ENCODE measurements around the gene CROCC2.

Gene CROCC2

DNA sequence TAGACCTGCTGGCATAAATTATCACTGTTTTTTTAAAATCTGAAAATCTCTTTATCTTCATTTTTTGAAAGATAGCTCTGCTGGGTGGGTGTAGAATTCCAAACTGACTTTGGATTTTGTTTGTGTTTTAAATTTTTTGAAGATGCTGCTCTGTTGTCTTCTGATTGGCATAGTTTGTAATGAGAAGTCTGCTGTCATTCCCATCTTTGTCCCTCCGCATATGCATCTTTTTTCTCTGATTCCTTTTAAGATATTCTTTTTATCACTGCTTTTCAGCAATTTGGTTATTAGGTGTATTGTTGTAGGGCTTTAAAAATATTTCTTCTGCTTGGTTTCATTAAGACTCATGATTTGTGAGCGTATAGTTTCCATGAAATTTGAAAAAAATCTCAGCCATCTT lies 99.4 kb downstream of the CROCC2 start:
- DNase-seq, result no peak

DNA sequence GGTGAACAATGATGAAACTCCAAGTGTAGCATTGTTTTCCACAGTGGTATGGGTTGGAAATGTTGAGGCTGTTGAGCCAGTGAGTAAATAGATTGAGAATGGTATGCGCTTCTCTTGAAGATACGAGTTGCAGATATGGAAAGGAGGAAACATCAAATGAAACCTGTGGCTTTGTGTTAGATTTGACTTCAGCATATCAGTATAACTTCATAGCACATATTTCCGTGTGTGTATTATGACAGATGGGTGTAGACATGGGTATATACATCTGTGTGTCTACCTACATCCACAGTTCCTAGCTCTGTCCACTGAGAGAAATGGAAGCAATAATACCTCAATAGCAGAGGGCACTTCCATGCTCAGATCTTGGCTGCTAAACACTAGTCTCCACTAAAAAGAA lies 100.3 kb downstream of the CROCC2 start:
- DNase-seq, result no peak

DNA sequence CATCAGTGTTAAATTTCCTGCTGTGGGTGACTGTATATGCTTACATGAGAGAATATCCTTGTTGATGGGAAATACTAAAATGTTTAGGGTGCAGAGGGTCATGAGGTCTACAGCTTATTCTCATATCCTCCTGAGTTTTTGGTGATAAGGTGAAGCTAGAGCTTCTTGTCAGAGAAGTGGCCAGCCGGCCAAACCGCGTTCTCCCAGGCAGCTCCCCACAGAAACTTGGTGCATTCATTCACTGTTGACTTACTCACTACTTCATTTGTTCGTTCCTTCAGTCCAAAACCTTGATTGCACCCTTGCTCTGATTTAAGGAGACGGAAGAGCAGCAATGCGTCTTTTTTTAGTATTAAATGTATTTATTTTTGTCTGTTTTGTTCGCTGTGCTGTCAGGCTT lies 101.0 kb downstream of the CROCC2 start:
- DNase-seq, result no peak

DNA sequence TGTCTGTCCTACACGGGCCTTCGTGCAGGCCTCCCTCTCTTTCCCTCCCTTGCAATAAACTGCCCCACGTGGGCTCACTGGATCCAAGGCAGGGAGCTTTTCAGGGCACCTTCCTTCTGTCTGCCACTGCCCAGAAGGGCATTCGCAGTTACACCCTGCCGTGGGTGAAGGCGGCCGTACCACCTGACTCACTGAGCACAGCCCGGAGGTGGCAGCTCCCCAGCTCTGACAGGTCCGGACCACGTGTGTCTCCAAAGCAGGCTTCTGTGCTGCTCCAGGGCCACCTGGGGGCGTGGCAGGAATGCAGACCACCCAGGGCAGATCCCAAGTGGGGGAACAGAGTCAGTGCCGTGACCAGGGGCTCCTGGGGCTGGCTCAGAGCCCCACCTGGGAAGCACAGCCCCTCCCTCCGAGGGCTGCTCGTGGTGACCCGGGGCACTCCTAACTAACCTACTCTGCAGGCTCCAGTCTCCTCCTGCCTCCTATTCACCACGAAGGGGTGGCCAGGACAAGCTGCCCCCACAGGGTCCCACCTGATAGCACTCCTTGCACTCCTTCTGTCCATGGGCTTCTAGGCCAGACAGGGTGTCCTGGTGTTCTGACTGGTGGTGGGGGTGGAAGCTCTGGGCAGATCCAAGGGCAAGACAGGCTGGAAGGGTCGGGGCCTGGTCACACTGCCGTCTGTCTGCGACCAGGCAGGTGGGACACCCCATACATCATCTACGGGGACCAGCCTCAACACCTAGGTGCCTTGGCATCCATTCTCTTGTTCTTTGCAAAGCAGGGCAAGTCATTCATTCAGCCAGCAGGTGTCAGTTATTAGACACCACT lies 102.0 kb downstream of the CROCC2 start:
- DNase-seq, result no peak

DNA sequence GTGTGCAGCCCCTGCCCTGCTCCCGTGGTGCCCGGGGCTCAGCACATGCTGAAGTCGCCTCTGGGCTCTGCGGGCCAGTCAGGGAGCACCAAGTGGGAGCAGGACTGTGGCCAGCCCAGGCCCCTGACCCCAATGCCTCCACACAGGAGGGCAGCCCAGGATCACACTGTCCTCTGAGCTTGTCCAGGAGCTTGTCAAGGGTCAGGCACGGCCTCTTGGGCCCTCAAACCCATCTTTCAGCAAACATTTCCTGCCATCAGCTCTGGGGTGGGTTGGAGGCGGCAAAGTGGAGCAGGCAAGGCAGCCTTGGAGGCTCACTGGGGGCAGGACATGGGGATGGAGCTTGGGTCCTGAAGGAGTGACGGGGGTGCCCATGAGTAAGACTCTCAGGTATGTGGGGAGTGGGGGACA lies 102.6 kb downstream of the CROCC2 start:
- no peak for DNase-seq

DNA sequence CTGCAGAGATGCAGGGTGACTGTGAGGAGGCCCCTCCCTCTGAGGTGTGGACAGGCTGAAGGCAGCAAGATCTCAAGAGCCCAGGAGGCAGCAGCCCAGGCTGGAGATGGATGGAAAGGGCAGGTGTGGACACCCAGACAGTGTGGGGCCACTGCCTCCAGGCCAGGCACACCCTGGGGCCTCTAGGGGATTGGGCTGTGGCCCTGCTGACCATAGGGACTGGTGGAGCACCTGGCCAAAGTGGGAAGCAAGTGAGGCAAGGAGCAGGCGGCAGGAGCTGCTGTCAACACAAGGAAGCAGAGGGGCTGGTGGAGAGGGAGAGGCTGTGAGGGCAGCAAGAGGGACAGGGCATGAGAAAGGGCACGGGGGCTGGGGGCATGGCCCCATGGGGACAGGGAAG lies 103.1 kb downstream of the CROCC2 start:
- DNase-seq, result no peak

DNA sequence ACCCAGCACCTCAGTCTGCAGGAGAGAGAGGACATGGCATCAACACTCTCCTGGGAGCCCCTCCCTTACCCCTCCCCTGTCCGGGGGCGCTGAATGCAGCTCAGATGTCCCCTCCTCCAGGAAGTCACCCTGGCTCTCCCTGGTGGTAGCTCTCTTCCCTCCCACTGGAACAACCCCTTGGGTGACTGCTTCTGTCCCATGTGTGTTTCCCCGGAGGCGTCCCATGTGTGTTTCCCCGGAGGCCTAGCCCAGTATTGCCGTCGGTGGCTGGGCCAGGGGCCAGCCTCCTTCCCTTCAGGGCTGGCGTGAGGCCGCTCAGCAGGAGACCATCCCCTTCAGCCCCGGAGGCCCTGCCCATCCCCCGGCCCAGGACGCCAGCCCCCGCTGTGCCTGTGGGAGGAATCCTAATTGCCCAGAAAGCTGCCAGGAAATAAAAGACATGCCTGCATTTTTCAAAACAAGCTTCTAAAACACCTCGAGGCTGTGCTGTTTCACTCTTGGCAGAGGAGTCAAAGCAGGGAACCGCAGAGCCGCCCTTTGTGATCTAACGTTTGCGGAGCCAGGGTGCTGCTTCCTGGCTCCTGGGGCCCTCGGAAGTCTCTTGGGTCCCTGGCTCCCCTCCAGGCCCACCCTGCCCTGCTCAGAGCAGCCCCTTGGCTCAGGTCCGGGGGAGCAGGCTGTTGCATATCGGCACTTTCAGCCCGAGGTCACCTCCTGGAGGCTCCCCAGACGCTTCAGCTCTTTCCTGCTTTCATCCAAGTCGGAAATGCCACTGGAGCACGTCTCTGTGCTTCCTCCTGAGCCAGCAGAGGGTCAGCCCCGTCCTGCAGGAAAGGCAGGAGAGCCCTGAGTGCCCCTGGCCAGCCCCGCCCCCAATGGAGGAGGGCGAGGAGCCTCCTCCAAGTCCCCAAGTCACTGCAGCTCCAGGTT lies 103.7 kb downstream of the CROCC2 start:
- no peak for DNase-seq

DNA sequence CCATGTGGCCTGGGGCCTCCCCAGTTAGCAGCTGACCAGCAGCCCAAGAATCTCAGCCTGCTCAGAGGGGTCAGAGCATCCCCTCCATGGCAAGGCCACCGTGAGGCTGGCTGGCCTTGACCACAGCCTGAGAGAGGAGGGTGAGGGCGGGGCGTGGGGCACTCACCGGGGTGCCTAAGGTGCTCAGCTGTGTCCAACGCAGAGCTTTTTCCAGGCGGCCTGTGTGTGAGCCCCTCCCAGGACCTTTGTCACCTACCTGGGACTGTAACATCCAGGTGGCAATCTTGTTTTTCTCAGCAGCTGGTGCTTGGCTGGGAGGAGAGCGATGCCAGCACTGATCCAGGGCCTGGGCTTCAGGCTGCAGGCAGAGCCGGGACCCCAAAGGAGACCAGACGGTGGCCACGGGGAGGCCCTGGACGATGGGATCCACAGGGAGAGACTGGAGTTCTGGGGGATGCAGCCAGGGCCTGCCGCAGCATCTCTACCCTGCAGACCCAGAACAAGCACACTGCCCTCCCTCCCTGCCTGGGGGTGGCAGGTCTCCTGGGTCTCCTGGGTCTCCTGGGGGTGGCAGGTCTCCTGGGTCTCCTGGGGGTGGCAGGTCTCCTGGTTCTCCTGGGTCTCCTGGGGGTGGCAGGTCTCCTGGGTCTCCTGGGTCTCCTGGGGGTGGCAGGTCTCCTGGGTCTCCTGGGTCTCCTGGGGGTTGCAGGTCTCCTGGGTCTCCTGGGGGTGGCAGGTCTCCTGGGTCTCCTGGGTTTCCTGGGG lies 104.6 kb downstream of the CROCC2 start:
- DNase-seq, result no peak

DNA sequence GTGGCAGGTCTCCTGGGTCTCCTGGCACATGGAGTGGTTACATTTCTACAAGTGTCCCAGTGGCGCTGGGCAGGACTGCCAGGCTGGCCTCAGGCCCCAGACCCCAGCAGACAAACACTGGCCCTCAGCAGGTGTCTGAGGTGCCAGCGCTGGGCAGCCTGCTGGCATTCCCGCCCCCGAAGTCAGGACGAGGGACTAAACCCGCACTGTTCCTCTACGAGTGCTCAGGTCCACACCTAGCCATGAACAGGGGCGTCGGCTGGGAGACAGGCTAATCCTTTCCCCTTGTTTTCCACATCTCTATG lies 105.1 kb downstream of the CROCC2 start:
- DNase-seq, result no peak

DNA sequence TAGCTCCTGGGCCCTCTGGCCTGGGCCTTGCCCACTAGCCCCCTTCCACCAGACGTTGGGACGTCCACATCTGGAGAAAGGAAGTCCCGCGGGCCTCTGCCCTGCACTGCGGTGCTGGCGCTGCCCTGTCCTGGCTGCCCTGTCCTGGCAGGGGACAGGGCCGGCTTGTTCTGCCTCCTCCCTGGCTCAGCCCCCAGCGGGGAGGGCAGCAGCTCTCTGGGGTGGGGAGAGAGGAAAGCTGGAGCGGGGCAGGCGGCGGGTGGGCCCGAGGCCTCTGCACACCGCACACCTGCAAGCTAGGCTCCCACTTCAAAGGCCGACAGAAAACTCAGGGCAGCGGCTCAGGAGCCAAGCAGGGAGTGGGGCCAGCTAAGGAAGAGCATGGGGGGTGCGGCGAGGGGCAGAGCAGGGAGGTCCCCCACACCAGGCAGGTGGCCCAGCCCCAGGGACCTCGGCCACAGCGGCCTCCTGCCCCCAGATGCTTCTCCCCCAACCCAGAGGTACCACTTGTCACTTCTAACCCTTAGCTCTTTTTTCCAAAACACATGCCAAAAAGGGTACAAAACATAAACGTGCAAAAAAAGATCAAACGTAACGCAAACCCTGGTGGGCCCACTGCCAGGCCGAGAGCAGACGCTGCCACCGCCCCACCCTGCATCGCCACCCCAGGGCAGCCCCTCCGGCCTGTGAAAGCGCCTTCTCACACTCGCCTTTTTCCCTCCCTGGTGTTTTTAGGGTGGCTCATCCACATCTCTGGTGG lies 105.8 kb downstream of the CROCC2 start:
- DNase-seq, result no peak

DNA sequence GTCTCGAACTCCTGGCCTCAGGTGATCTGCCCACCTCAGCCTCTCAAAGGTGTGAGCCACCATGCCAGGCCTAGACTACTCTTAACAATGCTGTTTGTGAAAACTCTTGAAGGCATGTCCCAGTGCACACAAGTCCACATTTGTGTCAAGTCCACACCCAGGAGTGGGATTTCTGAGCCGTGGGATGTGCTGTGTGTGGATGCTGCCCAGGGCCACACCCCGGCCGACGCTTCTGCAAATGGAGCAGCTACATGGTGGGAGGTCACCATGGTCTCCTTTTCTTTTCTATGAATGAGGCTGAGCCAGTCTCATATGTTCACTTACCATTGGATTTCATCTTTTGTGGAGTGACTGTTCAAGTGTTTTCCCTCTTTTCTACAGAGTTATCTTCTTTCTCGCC lies 108.1 kb downstream of the CROCC2 start:
- DNase-seq, result no peak

DNA sequence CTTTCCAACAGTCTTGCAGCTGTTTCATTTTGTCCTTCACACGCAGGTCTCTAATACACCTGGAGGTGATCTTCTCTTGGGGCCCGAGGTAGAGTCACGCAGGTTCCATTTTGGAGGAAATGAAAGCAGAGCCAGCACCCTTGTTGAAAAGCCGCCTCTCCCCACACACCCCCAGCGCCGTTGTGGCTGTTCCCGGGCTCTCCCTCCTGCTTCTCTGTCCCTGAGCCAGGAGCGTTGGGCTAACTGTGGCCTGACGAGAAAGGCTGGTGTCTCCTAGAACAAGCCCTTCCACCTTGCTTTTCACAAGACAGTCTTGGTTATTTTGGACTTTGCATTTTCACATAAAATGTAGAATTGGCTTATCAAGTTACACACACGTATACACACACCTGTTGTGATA lies 108.6 kb downstream of the CROCC2 start:
- DNase-seq, result no peak

DNA sequence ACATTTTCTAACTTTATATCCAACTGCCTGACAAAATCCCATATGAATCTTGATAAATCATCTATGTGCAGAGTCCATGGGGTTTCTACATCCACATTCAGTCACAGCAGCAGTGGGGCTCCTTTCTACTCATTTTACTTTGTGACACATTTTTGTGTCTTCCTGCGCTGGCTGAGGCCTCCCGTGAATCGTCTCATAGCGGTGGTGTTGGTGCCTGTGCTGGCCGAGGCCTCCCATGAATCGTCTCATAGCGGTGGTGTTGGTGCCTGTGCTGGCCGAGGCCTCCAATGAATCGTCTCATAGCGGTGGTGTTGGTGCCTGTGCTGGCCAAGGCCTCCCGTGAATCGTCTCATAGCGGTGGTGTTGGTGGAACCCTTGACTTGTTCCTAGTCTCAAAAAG lies 109.3 kb downstream of the CROCC2 start:
- DNase-seq, result no peak

DNA sequence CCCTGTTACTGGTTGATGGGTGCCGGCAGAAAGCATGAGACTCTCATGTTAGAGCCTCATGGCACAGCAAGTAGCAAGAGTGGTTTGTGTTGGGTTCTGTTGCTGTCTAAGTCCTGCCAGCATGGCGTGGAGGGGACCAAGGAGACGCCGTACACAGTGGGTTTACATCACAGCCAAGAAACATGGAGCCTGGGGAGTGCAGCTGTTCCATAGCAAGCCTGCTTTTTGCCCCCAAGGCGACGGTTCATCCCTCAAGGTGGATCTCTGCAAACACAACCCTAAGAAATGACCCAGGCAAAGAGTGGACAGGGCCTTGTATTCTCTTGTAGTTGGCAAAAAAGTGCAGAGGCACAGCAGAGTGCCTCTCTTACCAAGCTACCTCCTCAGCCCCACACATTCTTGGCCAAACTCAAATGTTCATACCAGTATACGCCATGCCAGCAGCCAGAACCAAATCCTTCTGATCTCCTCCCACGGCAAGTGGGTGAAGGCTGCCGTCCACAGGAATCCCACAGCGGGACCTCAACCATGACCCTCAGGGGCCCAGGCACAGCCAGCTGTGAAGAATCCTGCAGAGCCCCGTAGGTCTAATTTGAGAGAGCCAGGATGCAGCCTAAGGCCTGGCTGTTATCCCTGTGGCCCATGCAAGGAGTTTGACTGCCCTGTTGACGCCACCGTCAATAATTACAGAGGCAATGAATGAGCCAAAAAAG lies 111.2 kb downstream of the CROCC2 start:
- DNase-seq, result no peak

DNA sequence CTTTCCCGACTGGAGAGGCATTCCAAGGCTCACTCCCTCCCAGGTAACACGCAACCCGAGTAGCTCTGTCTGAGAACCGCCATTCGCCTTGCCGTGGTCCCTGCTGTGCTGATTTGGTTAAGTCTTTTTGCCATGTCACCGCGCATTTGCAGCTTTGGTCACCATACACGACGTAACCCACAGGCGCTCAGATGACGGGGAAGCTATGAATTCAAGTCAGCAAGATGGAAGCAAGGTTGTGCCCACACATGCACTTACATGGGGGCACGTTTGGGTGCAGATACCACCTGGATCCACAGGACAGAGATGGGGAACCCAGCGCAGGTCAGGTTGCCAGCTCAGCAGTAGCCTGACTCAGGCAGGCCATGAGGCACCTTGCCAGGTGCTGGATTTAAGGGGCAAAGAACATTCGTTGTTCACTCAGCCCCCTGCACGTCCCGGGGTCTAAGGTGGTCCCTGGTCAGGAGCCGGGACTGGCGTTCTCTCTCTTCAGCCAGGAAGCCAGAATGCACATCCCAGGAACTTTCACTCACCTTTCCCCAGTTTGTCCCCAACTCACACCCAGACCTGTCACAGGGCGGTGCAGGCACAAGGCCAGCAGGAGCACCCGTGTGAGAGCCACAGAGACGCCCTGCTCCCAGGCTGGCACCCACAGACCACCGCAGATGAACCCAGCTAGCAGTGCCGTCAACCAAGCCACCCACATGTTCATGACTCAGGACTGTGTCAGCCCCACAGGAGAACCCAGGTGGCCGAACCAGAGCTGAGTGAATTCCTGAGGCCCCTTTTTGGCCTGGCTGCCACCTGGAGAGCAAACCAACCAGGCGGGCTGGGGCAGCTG lies 112.1 kb downstream of the CROCC2 start:
- DNase-seq, result no peak

DNA sequence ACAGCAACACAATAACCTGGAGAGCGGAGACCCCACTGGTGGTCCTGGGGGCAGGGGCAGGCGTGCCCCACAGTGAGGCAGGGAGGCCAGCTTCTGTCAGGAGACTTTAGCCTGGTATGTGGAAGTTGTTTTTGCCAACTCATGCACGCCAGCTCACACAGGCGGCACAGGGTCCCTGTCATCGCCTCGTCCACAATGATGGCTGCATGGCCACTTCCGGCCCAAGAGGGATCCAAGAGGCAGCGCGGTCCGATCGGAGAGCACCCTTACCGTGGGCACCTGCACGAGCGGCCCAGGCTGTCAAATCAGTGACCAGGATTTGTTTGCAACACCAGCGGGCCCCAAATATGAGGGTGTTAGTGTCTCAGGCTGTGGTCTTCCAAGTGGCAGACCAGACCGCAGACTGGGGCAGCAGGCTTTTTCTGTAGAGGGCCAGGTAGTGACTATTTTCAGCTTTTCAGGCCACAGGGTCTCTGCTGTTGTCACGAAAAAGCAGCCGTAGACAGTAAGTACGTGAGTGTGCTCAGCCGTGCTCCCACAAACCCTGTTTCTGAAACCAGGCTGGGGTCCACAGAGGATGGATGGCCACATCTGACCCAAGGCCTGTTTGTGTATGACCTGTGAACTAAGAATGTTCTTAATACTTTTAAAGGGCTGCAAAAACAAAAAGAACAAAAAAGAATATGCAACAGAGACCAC lies 113.5 kb downstream of the CROCC2 start:
- no peak for DNase-seq

DNA sequence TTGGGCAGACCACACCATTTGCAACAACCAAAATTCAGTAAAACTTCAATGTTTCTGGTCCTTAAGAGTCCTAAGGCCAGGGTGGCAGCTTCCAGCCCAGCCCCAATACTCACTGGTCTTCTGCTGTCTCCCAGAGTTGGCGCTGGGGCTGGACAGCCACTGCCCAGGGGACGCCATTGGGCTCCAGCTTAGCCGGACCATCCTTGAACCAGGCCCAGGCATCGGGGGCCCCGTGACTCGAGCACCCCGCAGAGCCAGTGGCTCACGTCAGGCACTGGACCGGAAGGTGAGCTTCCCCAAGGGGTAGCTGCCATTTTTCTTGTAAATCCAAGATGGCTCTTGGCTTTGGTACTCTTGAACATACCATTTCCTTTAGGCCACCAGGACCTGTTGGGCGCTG lies 114.1 kb downstream of the CROCC2 start:
- no peak for DNase-seq

DNA sequence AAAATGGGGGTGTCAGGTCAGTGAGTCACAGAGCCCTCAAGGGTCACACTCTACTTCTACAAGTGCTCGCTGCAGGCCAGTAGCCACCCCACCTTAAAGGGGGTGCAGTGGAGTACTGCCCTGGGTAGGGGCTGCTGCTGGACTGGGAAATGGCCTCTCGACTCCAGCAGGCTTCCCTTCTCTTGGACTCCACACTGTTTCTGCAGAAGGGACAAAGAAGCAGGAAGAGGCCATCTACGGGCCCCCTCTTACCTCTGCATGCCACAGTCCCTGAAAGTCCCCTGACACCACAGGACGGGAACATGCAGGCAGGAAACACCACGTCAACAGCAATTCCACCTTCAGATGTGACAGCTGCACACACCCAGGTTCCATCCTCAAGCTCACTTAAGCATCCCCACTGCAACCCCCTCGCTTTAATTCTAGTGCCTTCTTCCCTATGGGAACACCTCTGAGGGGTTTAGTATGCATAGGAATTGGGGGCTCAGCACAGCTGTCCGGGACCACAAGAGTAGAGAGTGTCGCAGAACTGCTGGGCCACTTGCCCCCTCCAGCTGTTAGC lies 114.6 kb downstream of the CROCC2 start:
- no peak for DNase-seq

DNA sequence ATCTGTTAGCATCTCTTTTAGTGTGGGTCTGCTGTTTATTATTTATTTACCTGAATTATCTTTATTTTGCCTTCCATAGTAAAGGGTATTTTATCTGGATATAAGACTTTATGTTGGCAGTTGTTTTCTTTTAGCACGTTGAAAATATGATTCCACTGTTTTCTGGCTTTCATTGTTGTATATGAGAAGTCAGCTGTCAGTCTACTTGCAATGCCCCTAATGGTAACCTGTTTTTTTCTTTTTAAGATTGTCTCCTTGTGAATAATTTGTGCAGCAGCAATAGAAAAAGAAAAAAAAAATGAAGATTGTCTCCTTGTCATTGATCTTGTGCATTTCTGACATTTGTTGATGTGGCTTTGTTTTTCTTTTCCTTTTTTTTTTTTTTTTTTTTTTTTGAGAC lies 119.5 kb downstream of the CROCC2 start:
- DNase-seq, result no peak

Data from NCI-H1092 treated with DMSO at 0.1 percent for 48 hours (cell line).